Common myeloid progenitor, CD34-positive (primary cell): Measurements from ENCODE around the gene BRWD1.

Experiments used
- CTCF ChIA-PET: fragments of 350-600 bp; sonication (Branson Sonifier 250); formaldehyde crosslinking; loops from one replicate; lab custom pipeline; 2021; ENCODE audit warnings: antibody characterized with exemption; lab: Charles Lee
- POLR2A ChIA-PET: fragments of 350-600 bp; sonication (Branson Sonifier 250); formaldehyde crosslinking; loops from one replicate; lab custom pipeline; 2021; ENCODE audit warnings: antibody characterized with exemption; lab: Charles Lee
- DNase-seq, 3 donors: peaks; one replicate each; pipeline versions ENCODE4 v3.0.0 to v3.0.0-alpha.2; 2013
- H3K27ac ChIP-seq, 2 experiments: 1 replicate in 1 of 2; 2 replicates in 1 of 2; pipeline ENCODE4 v1.7.0; 2013; ENCODE audit warnings: inconsistent platforms in 2 of 2, low read length in 2 of 2, mild to moderate bottlenecking in 2 of 2, low read depth in 1 of 2, moderate library complexity in 1 of 2; ENCODE audit not compliant: severe bottlenecking in 2 of 2, insufficient read depth in 1 of 2, poor library complexity in 1 of 2
- H3K27me3 ChIP-seq, 5 experiments: replicated peaks in 2 of 5; 1 replicate in 3 of 5; 2 replicates in 2 of 5; pipeline versions ENCODE4 v1.6.1 to v1.7.0; 2013; ENCODE audit warnings: low read length in 4 of 5, mild to moderate bottlenecking in 2 of 5, moderate library complexity in 2 of 5, inconsistent platforms in 1 of 5; ENCODE audit not compliant: insufficient read depth in 5 of 5, control insufficient read depth in 4 of 5
- H3K36me3 ChIP-seq, 4 experiments: 1 replicate in 2 of 4; 2 replicates in 2 of 4; pipeline versions ENCODE4 v1.6.1 to v1.7.0; 2013; ENCODE audit warnings: low read length in 3 of 4, control low read depth in 1 of 4, mild to moderate bottlenecking in 1 of 4; ENCODE audit not compliant: control insufficient read depth in 4 of 4, insufficient read depth in 4 of 4
- H3K4me1 ChIP-seq, 4 experiments: 1 replicate in 3 of 4; 2 replicates in 1 of 4; pipeline versions ENCODE4 v1.6.1 to v1.7.1; 2013; ENCODE audit warnings: low read length in 3 of 4, mild to moderate bottlenecking in 3 of 4, control low read depth in 1 of 4, inconsistent platforms in 1 of 4, moderate library complexity in 1 of 4; ENCODE audit not compliant: control insufficient read depth in 4 of 4, insufficient read depth in 4 of 4; ENCODE audit errors: control extremely low read depth in 1 of 4
- H3K4me3 ChIP-seq, 7 experiments: 1 replicate in 4 of 7; 2 replicates in 3 of 7; pipeline versions ENCODE4 v1.5.1 to v1.7.0; 2013; ENCODE audit warnings: mild to moderate bottlenecking in 7 of 7, low read length in 6 of 7, moderate library complexity in 6 of 7, inconsistent platforms in 2 of 7, low read depth in 2 of 7, control low read depth in 1 of 7; ENCODE audit not compliant: insufficient read depth in 4 of 7, control insufficient read depth in 1 of 7; ENCODE audit errors: extremely low read depth in 1 of 7
- H3K9me3 ChIP-seq, 5 experiments: 1 replicate in 4 of 5; 2 replicates in 1 of 5; pipeline versions ENCODE4 v1.6.1 to v1.7.1; 2013; ENCODE audit warnings: low read length in 4 of 5, mild to moderate bottlenecking in 2 of 5, inconsistent platforms in 1 of 5, low read depth in 1 of 5, moderate library complexity in 1 of 5; ENCODE audit not compliant: control insufficient read depth in 4 of 5, insufficient read depth in 2 of 5; ENCODE audit errors: control extremely low read depth in 1 of 5
- WGBS: methylation state at CpG from one replicate; pipeline ENCODE4 v1.1.5; 2013; ENCODE audit not compliant: insufficient coverage; 5-methylcytosine and 5-hydroxymethylcytosine counted together

The BRWD1 gene

DNA sequence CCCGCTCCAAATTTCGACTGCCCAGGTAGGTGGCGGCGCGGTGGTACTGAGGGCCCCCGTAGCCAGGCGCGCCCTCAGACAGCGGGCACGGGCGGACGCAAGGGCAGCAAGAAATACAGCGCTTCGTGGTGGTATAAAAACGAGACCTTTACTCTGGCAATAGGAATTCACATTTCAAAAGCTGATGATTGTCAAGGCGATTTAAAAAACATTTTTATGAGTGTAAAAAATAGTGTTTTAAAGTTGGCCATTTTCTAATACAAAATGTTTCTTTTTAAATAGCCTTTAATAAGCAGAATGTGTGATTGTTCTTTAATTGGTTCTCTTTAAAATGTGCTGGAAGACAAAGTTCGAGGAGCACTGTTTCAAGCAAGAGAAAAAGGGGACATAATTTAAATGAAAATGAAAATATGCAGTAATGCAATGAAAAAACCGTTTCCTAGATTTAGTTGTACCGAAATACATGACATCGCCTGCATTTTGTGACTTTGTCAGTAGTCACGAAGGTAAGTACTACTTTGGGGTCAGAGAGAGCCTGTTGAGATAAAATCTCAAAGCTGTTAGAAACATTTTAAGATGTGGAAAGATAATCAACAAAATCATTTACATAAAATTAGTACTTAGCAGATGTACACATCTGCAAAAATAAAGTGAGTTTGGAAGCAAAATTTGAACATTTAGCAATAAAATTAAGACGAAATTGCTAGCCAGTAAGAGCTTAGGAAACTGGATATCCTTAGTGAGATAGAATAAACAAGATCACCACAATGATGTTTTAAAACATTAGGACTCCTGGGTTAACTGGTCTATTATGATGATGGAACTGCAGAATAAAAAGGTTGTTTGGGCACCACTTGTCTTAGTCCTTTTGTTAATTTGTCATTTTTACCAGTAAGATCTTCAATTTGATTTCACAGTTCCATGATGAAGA lies 129.1 kb downstream of the BRWD1 start:
- Histone ChIP-seq H3K9me3 (no peaks in the 10 kb centered on the region), H3K4me3 (peak overlapping the region; percentile 53 to 98 (median 95)), H3K27me3 (no peaks in the 10 kb centered on the region), H3K27ac (peak overlapping the region; percentile 69 to 91), H3K36me3 (peaks cover 0 to 20% (median 6%) of the 10 kb centered on the region in 4 experiments), H3K4me1 (peaks cover 13 to 36% (median 25%) of the 10 kb centered on the region in 4 experiments)
- 1% methylated on average over 15 of the region's 22 CpGs for WGBS
- peak in 2 of 3 donors; percentile 32 to 38 for DNase-seq
- ChIA-PET POLR2A (interaction anchor here (0.8 to 1.6 kb wide), 3 partner anchors 10 to 34 kb away, joined by 3 read pairs; no protein-coding TSS in a partner anchor), CTCF (interaction anchor here (0.6 to 1.8 kb wide), 4 partner anchors 11 to 974 kb away, joined by 3 to 5 read pairs (median 4); no protein-coding TSS in a partner anchor)

DNA sequence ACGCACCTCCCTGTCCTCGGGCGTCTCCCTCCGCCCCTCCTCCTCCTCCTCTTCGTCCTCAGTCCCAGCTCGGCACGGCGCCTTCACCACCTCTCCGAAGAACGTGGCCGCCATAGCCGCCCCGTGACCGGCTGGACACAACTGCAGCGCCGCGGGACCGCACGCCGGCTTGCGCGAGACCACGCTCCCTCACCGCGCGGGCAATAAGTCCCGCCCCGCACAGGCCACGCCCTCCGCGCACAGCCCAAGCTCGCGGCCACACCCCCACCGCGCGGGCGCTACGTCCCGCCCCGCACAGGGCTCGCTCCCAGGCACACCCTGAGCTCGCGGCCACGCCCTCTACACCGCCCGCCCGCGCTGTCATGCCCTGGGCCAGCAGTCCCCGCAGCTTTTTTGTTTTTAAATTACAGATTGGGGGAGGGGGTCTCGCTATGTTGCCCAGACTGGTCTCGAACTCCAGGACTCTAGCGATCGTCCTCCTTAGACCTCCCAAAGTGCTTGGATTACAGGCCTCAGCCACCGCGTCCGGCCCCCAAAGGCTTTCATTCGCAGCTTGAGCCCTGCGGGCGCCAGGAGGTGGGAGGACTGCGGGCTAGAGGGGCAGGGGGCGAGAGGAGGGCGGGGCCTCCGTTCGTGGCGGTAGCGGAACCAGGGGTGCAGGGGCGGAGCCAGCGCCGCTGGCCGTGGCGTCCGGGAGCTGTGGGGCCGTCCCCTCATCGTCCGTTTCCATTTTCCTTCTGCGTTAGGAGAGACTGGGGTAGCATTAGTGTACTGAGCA lies 130.0 kb downstream of the BRWD1 start, which contains the start of gene PSMG1:
PSMG1 (minus strand) TSS at position 180 of the 778 bp plus-strand sequence; CDS start at position 114, 66 bp downstream.
- H3K36me3 ChIP-seq, result peaks cover 5 to 25% (median 12%) of the 10 kb centered on the region in 4 experiments
- H3K9me3 ChIP-seq, result no peaks in the 10 kb centered on the region
- under 1% methylated on average over 52 of the region's 76 CpGs for WGBS
- peak within 1 kb of the TSS; percentile 53 to 98 (median 95) for H3K4me3 ChIP-seq
- no peaks in the 10 kb centered on the region for H3K27me3 ChIP-seq
- ChIA-PET POLR2A (interaction anchor here (0.8 to 1.6 kb wide), 4 partner anchors 9 to 130 kb away, joined by 3 read pairs; no protein-coding TSS in a partner anchor), CTCF (interaction anchor here (1.4 to 1.8 kb wide), 3 partner anchors 10 to 16 kb away, joined by 4 to 5 read pairs (median 4); no protein-coding TSS in a partner anchor)
- H3K4me1 ChIP-seq, result peaks cover 13 to 36% (median 27%) of the 10 kb centered on the region in 4 experiments
- peak within 1 kb of the TSS; percentile 74 to 91 for H3K27ac ChIP-seq
- peak; percentile 92 to 97 (median 96) for DNase-seq

DNA sequence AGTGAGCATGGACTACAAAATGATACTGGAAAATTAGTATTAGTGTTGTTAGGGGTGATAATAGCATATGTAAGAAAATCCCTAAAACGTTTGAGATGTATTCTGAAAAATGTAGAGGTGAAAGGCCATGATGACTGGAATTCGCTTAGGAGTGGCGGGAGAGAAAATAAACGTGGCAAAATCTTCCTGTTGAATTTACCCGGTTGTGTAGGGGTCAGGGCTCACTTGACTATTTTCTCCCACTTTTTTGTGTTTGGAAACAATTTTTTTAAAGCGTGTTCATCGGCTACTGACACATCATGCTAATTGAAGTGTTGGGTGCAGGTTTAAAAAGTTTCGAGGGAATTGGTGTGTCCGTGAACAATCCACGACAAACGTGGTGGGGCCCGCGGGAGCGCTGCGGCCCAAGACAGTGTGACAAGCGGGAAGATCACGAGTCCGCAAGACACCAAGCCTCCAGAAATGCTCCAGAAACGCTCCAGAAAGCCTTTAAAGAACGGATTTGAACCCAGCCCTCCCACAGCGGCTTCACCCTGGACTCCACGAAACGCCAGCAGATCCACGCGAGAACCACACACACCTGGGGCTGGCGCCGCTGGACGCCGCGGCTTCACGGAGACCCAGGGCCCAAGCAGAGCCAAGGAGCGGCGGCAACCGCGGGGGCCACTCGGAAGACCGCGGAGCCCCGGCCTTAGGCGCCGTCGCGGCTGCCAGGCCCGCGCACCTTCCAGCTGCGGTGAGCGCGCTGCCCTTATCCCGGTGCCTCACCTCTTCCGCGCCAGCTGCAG lies 130.8 kb downstream of the BRWD1 start:
- peak overlapping the region; percentile 74 to 91 for H3K27ac ChIP-seq
- H3K27me3 ChIP-seq, result no peaks in the 10 kb centered on the region
- H3K9me3 ChIP-seq, result no peaks in the 10 kb centered on the region
- no peak for DNase-seq
- peak overlapping the region; percentile 53 to 98 (median 95) for H3K4me3 ChIP-seq
- ChIA-PET CTCF (interaction anchor here (1.8 kb wide), 1 partner anchor 9 kb away, joined by 5 read pairs; no protein-coding TSS in a partner anchor), POLR2A (interaction anchor here (0.8 kb wide), 1 partner anchor 130 kb away, joined by 3 read pairs; no protein-coding TSS in a partner anchor)
- H3K36me3 ChIP-seq, result peaks cover 5 to 30% (median 12%) of the 10 kb centered on the region in 4 experiments
- WGBS, result 1% methylated on average over 47 of the region's 51 CpGs
- peaks cover 13 to 38% (median 30%) of the 10 kb centered on the region in 4 experiments for H3K4me1 ChIP-seq

DNA sequence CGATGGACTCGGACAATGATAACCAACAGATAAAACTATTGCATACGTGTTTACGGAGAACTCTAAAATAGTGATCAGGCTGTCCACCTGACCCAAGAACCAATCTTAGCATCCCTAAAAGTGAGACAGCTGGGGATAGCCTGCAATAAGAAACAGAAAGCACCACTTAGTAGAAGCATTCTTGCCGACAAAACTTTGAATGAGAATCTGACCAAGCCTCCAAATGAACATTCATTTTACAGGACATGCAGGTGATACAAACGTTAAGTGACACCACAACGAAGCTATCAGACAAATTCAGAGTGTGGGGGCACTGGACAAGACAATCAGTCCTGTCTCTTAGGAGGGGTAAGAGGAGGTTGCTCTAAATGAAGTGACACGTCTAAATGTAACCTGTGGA lies 131.4 kb downstream of the BRWD1 start:
- DNase-seq, result peak in 1 of 3 donors; percentile 17
- Histone ChIP-seq H3K27me3 (no peaks in the 10 kb centered on the region), H3K36me3 (peaks cover 6 to 33% (median 13%) of the 10 kb centered on the region in 4 experiments), H3K9me3 (no peaks in the 10 kb centered on the region), H3K4me3 (peak overlapping the region in 6 of 7 experiments; percentile 86 to 98 (median 96)), H3K4me1 (peaks cover 13 to 38% (median 30%) of the 10 kb centered on the region in 4 experiments), H3K27ac (peak overlapping the region in 1 of 2 experiments; percentile 91)
- POLR2A ChIA-PET, result no interaction called here
- 46% methylated on average over 5 of the region's 8 CpGs for WGBS
- CTCF ChIA-PET, result no interaction called here

DNA sequence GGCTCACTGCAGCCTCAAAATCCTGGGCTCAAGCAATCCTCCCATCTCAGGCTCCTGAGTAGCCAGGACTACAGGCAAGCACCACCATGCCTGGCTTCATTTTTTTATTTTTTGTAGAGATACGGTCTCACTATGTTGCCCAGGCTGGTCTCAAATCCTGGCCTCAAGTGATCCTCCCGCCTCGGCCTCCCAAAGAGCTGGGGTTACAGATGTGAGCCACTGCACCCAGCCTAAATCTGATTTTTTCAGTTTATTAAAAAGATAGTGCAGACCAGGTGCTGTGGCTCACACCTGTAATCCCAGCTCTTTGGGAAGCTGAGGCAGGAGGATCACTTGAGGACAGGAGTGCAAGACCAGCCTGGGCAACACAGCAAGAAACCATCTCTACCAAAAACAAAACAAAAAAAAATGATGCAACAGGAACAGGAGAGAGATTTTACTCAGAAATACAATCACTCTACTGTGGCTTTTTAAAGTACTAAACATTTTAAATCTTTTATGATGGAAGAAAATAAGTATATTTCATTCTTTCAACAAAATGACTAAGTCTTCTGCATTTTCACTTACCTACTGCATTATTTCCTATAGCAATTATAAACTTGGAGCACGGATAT lies 132.1 kb downstream of the BRWD1 start:
- Histone ChIP-seq H3K27me3 (no peaks in the 10 kb centered on the region), H3K4me3 (peak overlapping the region in 1 of 7 experiments; percentile 98), H3K36me3 (peaks cover 6 to 39% (median 18%) of the 10 kb centered on the region in 4 experiments), H3K27ac (no peak overlapping the region), H3K4me1 (peaks cover 13 to 38% (median 30%) of the 10 kb centered on the region in 4 experiments), H3K9me3 (no peaks in the 10 kb centered on the region)
- CTCF ChIA-PET, result no interaction called here
- POLR2A ChIA-PET, result no interaction called here
- DNase-seq, result no peak
- WGBS, result 97% methylated on average over 4 of the region's 4 CpGs
